IMR-90 (cell line): Measurements from ENCODE around the gene VIT. TPM values are rescaled to one million over a fixed set of nuclear protein-coding genes. Genes with fewer than 3 reads are reported as not detected.

Experiments used
- ATAC-seq: fragments of 200-7000 bp; cut with Tn5 transposase; 2 replicates; pipeline ENCODE4 v1.9.1; 2020; ENCODE audit warnings: low read depth, mild to moderate bottlenecking, moderate library complexity
- BruUV-seq: library from RNA; stranded (reverse); fragments of 400-500 nt; replicated peaks from 2 replicates; lab custom pipeline; 2021; lab: Mats Ljungman, UMichigan
- CTCF ChIA-PET: fragments of 300-600 bp; formaldehyde crosslinking; extraction: SDS; loops from one replicate; lab custom pipeline; 2021; ENCODE audit warnings: antibody characterized with exemption; lab: Yijun Ruan, JAX
- POLR2A ChIA-PET: fragments of 300-600 bp; sonication (Branson Sonifier 250); formaldehyde crosslinking; loops from one replicate; lab custom pipeline; 2022; ENCODE audit warnings: antibody characterized with exemption; ENCODE audit not compliant: unreplicated experiment; lab: Charles Lee
- DNase-seq: peaks from one replicate; pipeline ENCODE4 v3.0.0; 2013
- H2AFZ ChIP-seq: replicated peaks from 2 replicates; pipeline ENCODE3; 2013; ENCODE audit warnings: low read length, mild to moderate bottlenecking; ENCODE audit not compliant: poor library complexity
- H2AK5ac ChIP-seq: 2 replicates; pipeline ENCODE4 v1.6.1; 2013; ENCODE audit warnings: low read depth, low read length, inconsistent platforms
- H2AK9ac ChIP-seq: replicated peaks from 2 replicates; pipeline ENCODE3; 2013; ENCODE audit warnings: mild to moderate bottlenecking, low read depth, low read length, moderate library complexity; ENCODE audit not compliant: poor library complexity
- H2BK120ac ChIP-seq: 2 replicates; pipeline ENCODE4 v1.6.1; 2013; ENCODE audit warnings: low read depth, low read length, inconsistent platforms
- H2BK15ac ChIP-seq: 3 replicates; pipeline ENCODE4 v1.6.1; 2013; ENCODE audit warnings: low read depth, low read length, inconsistent platforms
- H2BK20ac ChIP-seq: 2 replicates; pipeline ENCODE4 v1.6.1; 2013; ENCODE audit warnings: low read depth, mild to moderate bottlenecking, inconsistent platforms, low read length, moderate library complexity
- H2BK5ac ChIP-seq: 2 replicates; pipeline ENCODE4 v1.6.1; 2013; ENCODE audit warnings: mild to moderate bottlenecking, low read depth, low read length, inconsistent platforms; ENCODE audit not compliant: poor library complexity, severe bottlenecking
- H3K14ac ChIP-seq: replicated peaks from 2 replicates; pipeline ENCODE4 v1.6.1; 2013; ENCODE audit warnings: low read depth, low read length, inconsistent platforms
- H3K18ac ChIP-seq: 2 replicates; pipeline ENCODE4 v1.6.1; 2013; ENCODE audit warnings: low read depth, low read length, control low read depth
- H3K23ac ChIP-seq: 2 replicates; pipeline ENCODE4 v1.6.1; 2013; ENCODE audit warnings: low read depth, low read length, inconsistent platforms
- H3K27ac ChIP-seq: 2 replicates; pipeline ENCODE4 v1.5.1; 2013; ENCODE audit warnings: mild to moderate bottlenecking, control low read depth, low read length; ENCODE audit not compliant: insufficient read depth
- H3K27me3 ChIP-seq: 2 replicates; pipeline ENCODE4 v1.6.1; 2013; ENCODE audit warnings: low read length; ENCODE audit not compliant: control insufficient read depth, insufficient read depth
- H3K36me3 ChIP-seq: 2 replicates; pipeline ENCODE4 v1.6.1; 2013; ENCODE audit warnings: low read length, mixed read lengths; ENCODE audit not compliant: control insufficient read depth, insufficient read depth
- H3K4ac ChIP-seq: 2 replicates; pipeline ENCODE4 v1.6.1; 2013; ENCODE audit warnings: low read depth, low read length, inconsistent platforms
- H3K4me1 ChIP-seq: 2 replicates; pipeline ENCODE4 v1.6.1; 2013; ENCODE audit warnings: low read length, mixed read lengths; ENCODE audit not compliant: control insufficient read depth, insufficient read depth
- H3K4me2 ChIP-seq: 2 replicates; pipeline ENCODE4 v1.6.1; 2013; ENCODE audit warnings: low read depth, mild to moderate bottlenecking, control low read depth, low read length, moderate library complexity
- H3K4me3 ChIP-seq: 2 replicates; pipeline ENCODE4 v1.5.1; 2013; ENCODE audit warnings: low read depth, mild to moderate bottlenecking, control low read depth, low read length, moderate library complexity; ENCODE audit not compliant: insufficient read depth
- H3K56ac ChIP-seq: 2 replicates; pipeline ENCODE4 v1.6.1; 2013; ENCODE audit warnings: low read length, inconsistent platforms; ENCODE audit not compliant: insufficient read depth; ENCODE audit errors: extremely low read depth
- H3K79me1 ChIP-seq, 2 experiments: 2 replicates each; pipeline ENCODE4 v1.6.1; 2013; ENCODE audit warnings: low read length in 2 of 2, inconsistent platforms in 1 of 2, low read depth in 1 of 2
- H3K9ac ChIP-seq: 2 replicates; pipeline ENCODE4 v1.6.1; 2013; ENCODE audit warnings: low read depth, low read length, control low read depth
- H3K9me1 ChIP-seq: 2 replicates; pipeline ENCODE4 v1.6.1; 2013; ENCODE audit warnings: low read length, inconsistent platforms; ENCODE audit not compliant: insufficient read depth
- H3K9me3 ChIP-seq: 2 replicates; pipeline ENCODE4 v1.6.1; 2013; ENCODE audit warnings: low read length; ENCODE audit not compliant: control insufficient read depth, insufficient read depth
- H4K20me1 ChIP-seq: 2 replicates; pipeline ENCODE4 v1.6.1; 2013; ENCODE audit warnings: low read length, inconsistent platforms; ENCODE audit not compliant: insufficient read depth
- H4K5ac ChIP-seq: 2 replicates; pipeline ENCODE4 v1.6.1; 2013; ENCODE audit warnings: mild to moderate bottlenecking, low read depth, low read length, control low read depth
- H4K8ac ChIP-seq, 2 experiments: 2 replicates each; pipeline ENCODE4 v1.6.1; 2013; ENCODE audit warnings: low read depth in 2 of 2, low read length in 2 of 2, control low read depth in 1 of 2, inconsistent platforms in 1 of 2
- H4K91ac ChIP-seq: 2 replicates; pipeline ENCODE4 v1.6.1; 2013; ENCODE audit warnings: low read depth, low read length, inconsistent platforms; ENCODE audit not compliant: insufficient read depth
- CEBPB ChIP-seq: IDR thresholded peaks from 2 replicates; pipeline ENCODE4 v1.6.1; 2012; ENCODE audit warnings: low read depth, low read length, improper control_type of control experiment
- CTCF ChIP-seq: conservative IDR thresholded peaks from 2 replicates; pipeline ENCODE4 v1.5.1; 2012; ENCODE audit warnings: mild to moderate bottlenecking, low read depth, low read length, improper control_type of control experiment
- WGBS, 2 experiments: methylation state at CpG; one replicate each; pipeline versions ENCODE4 v1.1.5 to v1.1.7; 2013; ENCODE audit warnings: missing lambda C conversion rate in 2 of 2; ENCODE audit not compliant: insufficient read length in 1 of 2; ENCODE audit errors: extremely low coverage in 2 of 2; 5-methylcytosine and 5-hydroxymethylcytosine counted together
- dilution Hi-C: fragments of 300-500 bp; cut with HindIII; formaldehyde crosslinking; loops from one replicate; pipeline ENCODE4 v1.14.3; 2018; ENCODE audit warnings: low sequenced_read_pairs; ENCODE audit not compliant: unreplicated experiment
- in situ Hi-C: fragments of 300-500 bp; cut with MboI; formaldehyde crosslinking; loops from 3 replicates; pipeline ENCODE4 v1.14.3; 2019; ENCODE audit warnings: low sequenced_read_pairs, inconsistent platforms, mixed read lengths
- intact Hi-C: fragments of 100-400 bp; cut with micrococcal nuclease; formaldehyde crosslinking; loops from 2 replicates; pipeline ENCODE4 v1.10.0; 2022
- polyA plus RNA-seq, 3 experiments: library from polyadenylated mRNA; depleted of rRNA; stranded (reverse); fragments of >200 nt; gene quantifications; 2 replicates each; pipeline ENCODE4 v1.2.3, GENCODE V29; 2012; ENCODE audit warnings: low replicate concordance in 1 of 3
- total RNA-seq: library from RNA; depleted of rRNA; stranded (reverse); fragments of >200 nt; gene quantifications from 2 replicates; pipeline ENCODE4 v1.2.3, GENCODE V29; 2012

The VIT gene
- total and polyA plus RNA-seq, 2 of the 4 experiments (the other 2 are of a cell fraction): under 0.01 TPM; not detected in 1

- Histone ChIP-seq H4K8ac (no peak overlapping the region), H2BK120ac (no peak overlapping the region), H3K27me3 (peaks cover 8% of the 10 kb centered on the region), H3K4ac (no peak overlapping the region), H3K4me1 (no peaks in the 10 kb centered on the region), H4K91ac (no peak overlapping the region), H3K18ac (no peak overlapping the region), H3K23ac (no peak overlapping the region), H3K9me3 (0 out of 2 replicates have a peak, but pooled peaks cover 4% of the 10 kb centered on the region), H3K56ac (no peak overlapping the region), H2BK20ac (no peak overlapping the region), H4K20me1 (no peaks in the 10 kb centered on the region), H3K9me1 (no peaks in the 10 kb centered on the region; the same call in 1 of the 2 replicates), H3K14ac (no peak overlapping the region), H3K4me3 (no peak overlapping the region), H3K4me2 (no peak overlapping the region), H2BK5ac (no peak overlapping the region), H2AK9ac (no peak overlapping the region), H3K79me1 (no peaks in the 10 kb centered on the region), H3K27ac (no peak overlapping the region), H3K9ac (no peak overlapping the region), H2BK15ac (no peak overlapping the region), H4K5ac (no peak overlapping the region), H2AFZ (no peak overlapping the region), H2AK5ac (no peak overlapping the region), H3K36me3 (no peaks in the 10 kb centered on the region)
- in situ Hi-C loops: no loop called here
- ATAC-seq (peak; percentile 24; the same call in 1 of the 2 replicates), DNase-seq (peak; percentile 30)
- POLR2A ChIA-PET: no interaction called here
- dilution Hi-C loops: no loop called here
- intact Hi-C loops: no loop called here
- no TSS peak for BruUV-seq
- CTCF ChIA-PET: no interaction called here
- TF ChIP-seq CTCF (no peak), CEBPB (peak; percentile 28; the same call in 1 of the 2 replicates)
- WGBS, 2 experiments: no CpG with 5 or more reads among the region's 4 CpGs
These were observed 32.6 kb downstream of the VIT start for GRCh38 chr2:36729067-36729466.
